K562 (cell line): ENCODE data around the gene ODAD4. TPM values are rescaled to one million over a fixed set of nuclear protein-coding genes. Genes with fewer than 3 reads are reported as not detected.
A peak's percentile ranks its signal among the peaks of the same experiment; 100 is the strongest.

Source experiments
- ATAC-seq: fragments of 200-7000 bp; cut with Tn5 transposase; 3 replicates; pipeline ENCODE4 v1.9.1; 2020; ENCODE audit warnings: moderate library complexity
- BruUV-seq: library from RNA; stranded (reverse); fragments of 400-500 nt; replicated peaks from 2 replicates; lab custom pipeline; 2021; lab: Mats Ljungman, UMichigan
- CTCF ChIA-PET: fragments of 300-600 bp; formaldehyde crosslinking; extraction: SDS; loops from one replicate; lab custom pipeline; 2021; ENCODE audit warnings: low intra/inter-chr PET ratio; lab: Yijun Ruan, JAX
- POLR2A ChIA-PET: fragments of 300-600, 350-650 bp; sonication (Branson Sonifier 250); formaldehyde crosslinking; extraction: SDS; loops from one replicate; lab custom pipeline; 2021; ENCODE audit warnings: antibody characterized with exemption, inconsistent platforms; lab: Yijun Ruan, JAX
- DNase-seq, 4 experiments: peaks; one replicate each; pipeline versions ENCODE4 v3.0.0 to v3.0.0-alpha.2; 2011 to 2018; ENCODE audit warnings: low spot score in 3 of 4, mixed read lengths in 3 of 4; ENCODE audit errors: extremely low read depth in 1 of 4
- FAIRE-seq: peaks from 2 replicates; lab custom pipeline; 2011; peaks lifted over from hg19 to GRCh38; lab: Jason Lieb, UNC
- H2AFZ ChIP-seq: 2 replicates; pipeline ENCODE4 v1.6.0; 2011; ENCODE audit warnings: low read depth, low read length, control low read depth, inconsistent platforms
- H3K27ac ChIP-seq: fragments of 200-600 bp; 3 replicates; pipeline ENCODE4 v1.8.0; 2011; ENCODE audit warnings: low read depth, mild to moderate bottlenecking, control low read depth, inconsistent platforms, low read length, moderate library complexity, mixed read lengths; ENCODE audit errors: extremely low read depth
- H3K27me3 ChIP-seq, 2 experiments: fragments of 300-600 bp in 1 of 2; 2 replicates in 1 of 2; 3 replicates in 1 of 2; pipeline versions ENCODE4 v1.6.0 to v1.8.0; 2011; ENCODE audit warnings: inconsistent platforms in 2 of 2, low read length in 2 of 2, mild to moderate bottlenecking in 1 of 2, mixed read lengths in 1 of 2, moderate library complexity in 1 of 2; ENCODE audit not compliant: control insufficient read depth in 2 of 2, insufficient read depth in 2 of 2
- H3K36me3 ChIP-seq: fragments of 300-600 bp; 3 replicates; pipeline ENCODE4 v1.8.0; 2011; ENCODE audit warnings: mild to moderate bottlenecking, low read length, inconsistent platforms; ENCODE audit not compliant: control insufficient read depth, insufficient read depth
- H3K4me1 ChIP-seq, 2 experiments: fragments of 200-600 bp in 1 of 2; replicated peaks in 1 of 2; 2 replicates in 1 of 2; 3 replicates in 1 of 2; pipeline versions ENCODE4 v1.5.1 to v1.8.0; 2011; ENCODE audit warnings: inconsistent platforms in 2 of 2, low read length in 2 of 2, mild to moderate bottlenecking in 1 of 2, mixed read lengths in 1 of 2, moderate library complexity in 1 of 2; ENCODE audit not compliant: control insufficient read depth in 2 of 2, insufficient read depth in 2 of 2
- H3K4me2 ChIP-seq: 2 replicates; pipeline ENCODE4 v1.6.1; 2011; ENCODE audit warnings: low read length, control low read depth, inconsistent platforms, mixed read lengths; ENCODE audit not compliant: insufficient read depth
- H3K4me3 ChIP-seq: fragments of 200-600 bp; sonication (generic), shearing (Covaris generic); 2 replicates; pipeline ENCODE4 v1.5.1; 2016; ENCODE audit warnings: control low read depth, inconsistent platforms
- H3K79me2 ChIP-seq: fragments of 200-600 bp; 3 replicates; pipeline ENCODE4 v1.8.0; 2011; ENCODE audit warnings: low read length, inconsistent platforms; ENCODE audit not compliant: control insufficient read depth, insufficient read depth
- H3K9ac ChIP-seq, 2 experiments: 2 replicates each; pipeline versions ENCODE4 v1.6.0 to v1.6.1; 2011; ENCODE audit warnings: low read depth in 2 of 2, low read length in 2 of 2, control low read depth in 1 of 2, inconsistent platforms in 1 of 2, mild to moderate bottlenecking in 1 of 2, mixed read lengths in 1 of 2; ENCODE audit not compliant: insufficient read depth in 1 of 2
- H3K9me1 ChIP-seq: one replicate; pipeline ENCODE4 v1.6.0; 2011; ENCODE audit warnings: inconsistent platforms, mild to moderate bottlenecking, low read length, moderate library complexity; ENCODE audit not compliant: control insufficient read depth, insufficient read depth
- H3K9me3 ChIP-seq: replicated peaks from 2 replicates; pipeline ENCODE4 v1.5.1; 2011; ENCODE audit warnings: low read depth, low read length, inconsistent platforms; ENCODE audit not compliant: control insufficient read depth, insufficient read depth
- H4K20me1 ChIP-seq: replicated peaks from 2 replicates; pipeline ENCODE4 v1.6.1; 2011; ENCODE audit warnings: low read length, inconsistent platforms, mixed read lengths; ENCODE audit not compliant: control insufficient read depth, insufficient read depth
- CBX1 ChIP-seq: sonication (generic); IDR thresholded peaks from 2 replicates; pipeline ENCODE4 v1.6.1; 2016; ENCODE audit warnings: antibody characterized with exemption, low read depth, mild to moderate bottlenecking
- CEBPB ChIP-seq: fragments of 450-650 bp; IDR thresholded peaks from 2 replicates; pipeline ENCODE4 v1.6.1; 2016; ENCODE audit warnings: missing genetic modification characterization, missing compliant biosample characterization
- CREBBP ChIP-seq: IDR thresholded peaks from one replicate; pipeline ENCODE4 v1.6.1; 2012; ENCODE audit warnings: low read depth, mild to moderate bottlenecking, control low read depth, inconsistent platforms, low read length
- CSDE1 ChIP-seq, 2 experiments: fragments of 450-650 bp; IDR thresholded peaks; 2 replicates each; pipeline ENCODE4 v1.6.1; 2016; ENCODE audit warnings: mild to moderate bottlenecking in 1 of 2
- FOXJ2 ChIP-seq: fragments of 200-800 bp; sonication (Bioruptor generic); IDR thresholded peaks from 2 replicates; pipeline ENCODE4 v1.6.1; 2016; ENCODE audit warnings: missing genetic modification characterization, missing compliant biosample characterization
- HDAC1 ChIP-seq, 2 experiments: fragments of 450-650 bp; IDR thresholded peaks; 2 replicates each; pipeline ENCODE4 v1.6.1; 2016 to 2017; ENCODE audit warnings: inconsistent platforms in 1 of 2, mild to moderate bottlenecking in 1 of 2, moderate library complexity in 1 of 2
- KLF1 ChIP-seq: fragments of 450-650 bp; IDR thresholded peaks from 2 replicates; pipeline ENCODE4 v1.6.1; 2016; ENCODE audit warnings: missing genetic modification characterization, missing compliant biosample characterization
- MECOM ChIP-seq: fragments of 250-450 bp; sonication (Bioruptor Pico); IDR thresholded peaks from 2 replicates; pipeline ENCODE4 v1.8.0; 2022; ENCODE audit warnings: inconsistent platforms
- RFX5 ChIP-seq: IDR thresholded peaks from 2 replicates; pipeline ENCODE4 v1.6.1; 2011; ENCODE audit warnings: low read depth, mild to moderate bottlenecking, improper control_type of control experiment, low read length
- TBL1XR1 ChIP-seq, 2 experiments: IDR thresholded peaks; 2 replicates each; pipeline ENCODE4 v1.6.1; 2012; ENCODE audit warnings: improper control_type of control experiment in 2 of 2, low read length in 2 of 2, mild to moderate bottlenecking in 1 of 2
- ZNF3 ChIP-seq: fragments of 250-450 bp; sonication (Bioruptor Pico); IDR thresholded peaks from 2 replicates; pipeline ENCODE4 v1.5.0; 2021; ENCODE audit warnings: mild to moderate bottlenecking, moderate library complexity
- ZNF354B ChIP-seq: fragments of 250-450 bp; sonication (Bioruptor Pico); IDR thresholded peaks from 2 replicates; pipeline ENCODE4 v1.4.0; 2020
- ZNF780A ChIP-seq: fragments of 250-450 bp; sonication (Bioruptor Pico); IDR thresholded peaks from 2 replicates; pipeline ENCODE4 v1.5.0; 2021; ENCODE audit warnings: mild to moderate bottlenecking
- ZSCAN32 ChIP-seq: fragments of 450-650 bp; formaldehyde crosslinking; IDR thresholded peaks from 2 replicates; pipeline ENCODE4 v1.4.0; 2020; ENCODE audit warnings: mild to moderate bottlenecking, moderate library complexity
- WGBS: fragments of 100-300 bp; shearing (Covaris generic); methylation state at CpG from one replicate; pipeline ENCODE4 v1.1.6; 2016; ENCODE audit warnings: low coverage, mixed read lengths; ENCODE audit not compliant: insufficient coverage; ENCODE audit errors: missing lambda C conversion rate; 5-methylcytosine and 5-hydroxymethylcytosine counted together
- in situ Hi-C: fragments of 300-500 bp; cut with MboI; formaldehyde crosslinking; loops from 4 replicates; pipeline ENCODE4 v1.15.0; 2018; ENCODE audit warnings: inconsistent platforms, mixed read lengths
- intact Hi-C: fragments of 100-400 bp; cut with micrococcal nuclease; formaldehyde crosslinking; loops from 2 replicates; pipeline ENCODE4 v1.14.2; 2022
- polyA plus RNA-seq, 8 experiments: library from polyadenylated mRNA; depleted of rRNA in 4 of 8; stranded (reverse) in 5 of 8; unstranded in 3 of 8; fragments of >200 nt; fragmentation: Nextera tagmentation in 2 of 8; fragmentation: Illumina TruSeq in 1 of 8; extraction: Ambion mirVana in 2 of 8; extraction: Trizol in 1 of 8; gene quantifications; 2 replicates each; pipeline versions ENCODE4 v1.2.1 to v1.2.3, GENCODE V29; 2011 to 2014; ENCODE audit warnings: inconsistent platforms in 1 of 8, missing spikeins in 1 of 8
- total RNA-seq, 7 experiments: library from RNA; depleted of rRNA in 6 of 7; stranded (reverse); fragments of >200 nt in 6 of 7; fragmentation: Illumina TruSeq in 2 of 7; extraction: Trizol in 2 of 7; gene quantifications; 2 replicates each; pipeline versions ENCODE4 v1.2.1 to v1.2.3, GENCODE V29; 2011 to 2021; ENCODE audit warnings: low replicate concordance in 1 of 7
- TF ChIP-seq, protein P1 (sequence below): fragments of 450-650 bp; IDR thresholded peaks from 2 replicates; pipeline ENCODE4 v1.6.1; 2016; ENCODE audit warnings: missing biosample characterization, missing genetic modification characterization
- TF ChIP-seq, protein P2 (sequence below): fragments of 450-650 bp; formaldehyde crosslinking; IDR thresholded peaks from 2 replicates; pipeline ENCODE4 v1.4.0; 2020; ENCODE audit warnings: mild to moderate bottlenecking, moderate library complexity
- TF ChIP-seq, protein P3 (sequence below): fragments of 450-650 bp; IDR thresholded peaks from 2 replicates; pipeline ENCODE4 v1.6.1; 2016; ENCODE audit warnings: mild to moderate bottlenecking

Gene ODAD4
- total and polyA plus RNA-seq, 9 of the 15 experiments (the other 6 are each of a cell fraction or from before 2014, with no cell fraction given): 0.09 to 0.98 (median 0.51) TPM

DNA sequence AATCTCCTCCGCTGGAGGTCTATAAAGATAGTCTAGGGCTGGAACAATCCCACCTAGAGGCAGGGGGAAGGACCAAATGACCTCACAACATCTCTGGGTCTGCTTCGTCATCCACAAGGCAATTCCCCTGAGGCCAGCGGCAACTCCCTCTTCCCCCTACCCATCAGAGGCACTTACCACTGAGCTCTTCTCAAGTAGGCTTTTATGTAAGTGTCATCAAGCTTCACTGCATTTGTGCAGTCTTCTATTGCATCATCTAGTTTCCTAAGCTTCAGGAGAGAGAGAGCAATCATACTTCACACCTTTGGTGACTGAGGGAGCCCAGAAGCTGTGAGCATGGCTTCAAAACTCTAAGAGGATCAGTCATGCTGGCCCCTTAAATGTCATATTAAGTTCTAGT lies 57.2 kb downstream of the ODAD4 start (continued):
- TF ChIP-seq, protein P1, sequence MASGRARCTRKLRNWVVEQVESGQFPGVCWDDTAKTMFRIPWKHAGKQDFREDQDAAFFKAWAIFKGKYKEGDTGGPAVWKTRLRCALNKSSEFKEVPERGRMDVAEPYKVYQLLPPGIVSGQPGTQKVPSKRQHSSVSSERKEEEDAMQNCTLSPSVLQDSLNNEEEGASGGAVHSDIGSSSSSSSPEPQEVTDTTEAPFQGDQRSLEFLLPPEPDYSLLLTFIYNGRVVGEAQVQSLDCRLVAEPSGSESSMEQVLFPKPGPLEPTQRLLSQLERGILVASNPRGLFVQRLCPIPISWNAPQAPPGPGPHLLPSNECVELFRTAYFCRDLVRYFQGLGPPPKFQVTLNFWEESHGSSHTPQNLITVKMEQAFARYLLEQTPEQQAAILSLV (tag): 0 out of 2 replicates have a peak, but pooled peaks have one; percentile 40
- TF ChIP-seq MECOM (CRISPR knock-in tag): no peak
- no peak for TF ChIP-seq ZNF354B (CRISPR knock-in tag)
- no peak for TF ChIP-seq FOXJ2
- peak; percentile 49; the same call in 1 of the 2 replicates for TF ChIP-seq CEBPB (tag)
- TF ChIP-seq KLF1 (tag): no peak
- no peak for TF ChIP-seq RFX5
- TF ChIP-seq, protein P2, sequence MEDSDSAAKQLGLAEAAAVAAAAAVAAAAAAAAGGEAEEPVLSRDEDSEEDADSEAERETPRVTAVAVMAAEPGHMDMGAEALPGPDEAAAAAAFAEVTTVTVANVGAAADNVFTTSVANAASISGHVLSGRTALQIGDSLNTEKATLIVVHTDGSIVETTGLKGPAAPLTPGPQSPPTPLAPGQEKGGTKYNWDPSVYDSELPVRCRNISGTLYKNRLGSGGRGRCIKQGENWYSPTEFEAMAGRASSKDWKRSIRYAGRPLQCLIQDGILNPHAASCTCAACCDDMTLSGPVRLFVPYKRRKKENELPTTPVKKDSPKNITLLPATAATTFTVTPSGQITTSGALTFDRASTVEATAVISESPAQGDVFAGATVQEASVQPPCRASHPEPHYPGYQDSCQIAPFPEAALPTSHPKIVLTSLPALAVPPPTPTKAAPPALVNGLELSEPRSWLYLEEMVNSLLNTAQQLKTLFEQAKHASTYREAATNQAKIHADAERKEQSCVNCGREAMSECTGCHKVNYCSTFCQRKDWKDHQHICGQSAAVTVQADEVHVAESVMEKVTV (CRISPR knock-in tag): no peak
- TF ChIP-seq ZSCAN32 (CRISPR knock-in tag): 0 out of 2 replicates have a peak, but pooled peaks have one; percentile 27

DNA sequence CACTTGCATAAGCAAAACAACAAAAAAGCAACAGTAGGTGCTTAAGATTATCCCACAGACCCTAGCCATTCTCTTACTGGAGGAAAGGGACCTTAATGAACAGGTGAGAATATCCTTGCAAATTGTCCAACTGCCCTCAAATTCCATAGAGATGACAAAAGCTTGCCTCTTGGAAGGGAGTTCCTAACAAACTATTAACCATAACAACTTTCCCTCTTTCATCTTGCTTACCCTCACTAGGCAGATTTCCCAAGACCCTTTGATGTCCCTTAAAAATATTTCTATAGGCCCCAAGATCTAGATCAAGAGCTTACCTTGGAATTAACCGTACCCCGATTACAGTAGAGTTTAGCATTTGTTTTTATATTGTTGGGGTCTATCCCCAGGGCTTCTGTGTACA lies 58.0 kb downstream of the ODAD4 start:
- Histone ChIP-seq H3K36me3 (peaks cover 98% of the 10 kb centered on the region), H3K79me2 (no peaks in the 10 kb centered on the region)
- in situ Hi-C loops: no loop called here
- ATAC-seq: no peak
- no peak for TF ChIP-seq CSDE1 (IDR thresholded peaks at IDR 0.05)
- no peak for TF ChIP-seq CBX1
- TF ChIP-seq, protein P3, sequence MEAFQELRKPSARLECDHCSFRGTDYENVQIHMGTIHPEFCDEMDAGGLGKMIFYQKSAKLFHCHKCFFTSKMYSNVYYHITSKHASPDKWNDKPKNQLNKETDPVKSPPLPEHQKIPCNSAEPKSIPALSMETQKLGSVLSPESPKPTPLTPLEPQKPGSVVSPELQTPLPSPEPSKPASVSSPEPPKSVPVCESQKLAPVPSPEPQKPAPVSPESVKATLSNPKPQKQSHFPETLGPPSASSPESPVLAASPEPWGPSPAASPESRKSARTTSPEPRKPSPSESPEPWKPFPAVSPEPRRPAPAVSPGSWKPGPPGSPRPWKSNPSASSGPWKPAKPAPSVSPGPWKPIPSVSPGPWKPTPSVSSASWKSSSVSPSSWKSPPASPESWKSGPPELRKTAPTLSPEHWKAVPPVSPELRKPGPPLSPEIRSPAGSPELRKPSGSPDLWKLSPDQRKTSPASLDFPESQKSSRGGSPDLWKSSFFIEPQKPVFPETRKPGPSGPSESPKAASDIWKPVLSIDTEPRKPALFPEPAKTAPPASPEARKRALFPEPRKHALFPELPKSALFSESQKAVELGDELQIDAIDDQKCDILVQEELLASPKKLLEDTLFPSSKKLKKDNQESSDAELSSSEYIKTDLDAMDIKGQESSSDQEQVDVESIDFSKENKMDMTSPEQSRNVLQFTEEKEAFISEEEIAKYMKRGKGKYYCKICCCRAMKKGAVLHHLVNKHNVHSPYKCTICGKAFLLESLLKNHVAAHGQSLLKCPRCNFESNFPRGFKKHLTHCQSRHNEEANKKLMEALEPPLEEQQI: no peak
- no peak for TF ChIP-seq TBL1XR1 (IDR thresholded peaks at IDR 0.05; ENCODE audit: low read length in 2 of 2)
- TF ChIP-seq ZNF780A (CRISPR knock-in tag): no peak
- TF ChIP-seq CREBBP: no peak
- TF ChIP-seq HDAC1 (IDR thresholded peaks at IDR 0.05): no peak
- no peak for TF ChIP-seq ZNF3 (CRISPR knock-in tag)
- TF ChIP-seq, all 486 proteins: peak for 0
- H3K9ac ChIP-seq: no peak overlapping the region
- H3K9me3 ChIP-seq: no peaks in the 10 kb centered on the region
- POLR2A ChIA-PET: interaction anchor here (0.6 to 3.8 kb wide), 4 partner anchors 10 to 38 kb away, joined by 3 to 16 read pairs (median 4); no protein-coding TSS in a partner anchor
- H3K27ac ChIP-seq: no peak overlapping the region
- FAIRE-seq: no peak
- no peak overlapping the region for H3K4me2 ChIP-seq
- intact Hi-C loops: no loop called here
- CTCF ChIA-PET: no interaction called here
- WGBS: 100% methylated on average over 2 of the region's 2 CpGs
- H2AFZ ChIP-seq: no peak overlapping the region
- no peak overlapping the region for H3K4me3 ChIP-seq
- DNase-seq: no peak
- no peaks in the 10 kb centered on the region for H3K27me3 ChIP-seq
- no TSS peak for BruUV-seq
- H3K9me1 ChIP-seq: no peaks in the 10 kb centered on the region
- no peaks in the 10 kb centered on the region for H4K20me1 ChIP-seq
- no peaks in the 10 kb centered on the region for H3K4me1 ChIP-seq
